Measurements from ENCODE around the gene TBCD.

GRCh38 chr17:82940226-82941020 is 188.6 kb downstream of the TBCD start:
- no peak for TF ChIP-seq POLR2AphosphoS5 (IDR thresholded peaks at IDR 0.05)
- TF ChIP-seq POLR2A (IDR thresholded peaks at IDR 0.05) = no peak
- TF ChIP-seq CTCF (IDR thresholded peaks at IDR 0.05) = no peak
